ENCODE results near the gene KRT1.

The KRT1 gene

GRCh38 chr12:52659395-52659794 is 20.8 kb downstream of the KRT1 start:
- no peak for DNase-seq

GRCh38 chr12:52658196-52658595 is 22.0 kb downstream of the KRT1 start:
- DNase-seq = no peak

GRCh38 chr12:52657250-52657902 is 22.8 kb downstream of the KRT1 start:
- no peak for DNase-seq

- no peak for DNase-seq
Observed at GRCh38 chr12:52656616-52657015, 23.6 kb downstream of the KRT1 start.

DNA sequence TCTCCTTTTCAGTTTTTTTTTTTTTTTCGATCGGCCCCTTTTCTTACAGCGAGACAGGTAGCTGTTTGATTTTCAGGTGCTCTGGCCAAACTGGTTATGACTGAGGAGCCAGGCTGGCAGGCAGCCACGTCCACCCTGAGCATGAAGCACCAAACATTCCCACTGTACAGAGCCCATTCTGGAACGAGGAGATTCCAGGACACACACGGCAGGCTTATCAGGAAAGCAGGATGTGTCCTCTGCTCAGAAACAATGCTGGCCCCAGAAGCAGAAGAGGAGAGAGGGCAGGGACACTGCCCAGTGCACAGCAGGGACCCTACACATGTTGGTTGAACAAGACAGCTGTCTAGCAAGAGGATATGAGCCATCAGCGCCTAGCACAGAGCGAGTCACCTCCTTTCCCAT is 24.5 kb downstream of the KRT1 start:
- DNase-seq = no peak

GRCh38 chr12:52655251-52655650 is 25.0 kb downstream of the KRT1 start:
- DNase-seq = no peak

DNA sequence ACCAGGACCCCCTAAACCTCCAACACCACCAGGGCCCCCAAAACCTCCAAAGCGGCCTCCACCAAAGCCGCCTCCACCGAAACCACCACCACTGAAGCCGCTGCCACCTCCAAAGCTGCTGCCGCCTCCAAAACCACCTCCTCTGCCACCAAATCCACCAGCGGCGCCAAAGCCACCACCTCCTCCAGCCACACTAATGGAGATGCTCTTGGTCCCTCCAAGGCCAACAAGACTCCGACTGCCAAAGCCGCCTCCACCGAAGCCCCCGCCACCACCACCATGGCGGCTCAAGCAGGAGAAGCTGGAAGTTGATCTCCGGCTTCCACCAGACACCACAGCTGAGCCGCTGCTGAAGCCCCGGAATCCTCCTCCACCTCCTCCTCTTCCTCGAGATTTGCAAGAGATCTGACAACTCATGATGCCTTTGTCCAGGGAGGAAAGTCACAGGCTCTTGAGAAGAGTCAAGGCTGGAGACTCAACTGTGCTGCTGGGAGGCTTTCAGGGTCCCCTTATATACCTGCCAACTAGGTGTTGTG is 28.4 kb downstream of the KRT1 start, which contains the start of gene KRT2:
Gene KRT2 (minus strand): TSS at position 486 of the 536 bp plus-strand sequence. CDS start 69 bp downstream, at position 417.
- DNase-seq = no peak

DNA sequence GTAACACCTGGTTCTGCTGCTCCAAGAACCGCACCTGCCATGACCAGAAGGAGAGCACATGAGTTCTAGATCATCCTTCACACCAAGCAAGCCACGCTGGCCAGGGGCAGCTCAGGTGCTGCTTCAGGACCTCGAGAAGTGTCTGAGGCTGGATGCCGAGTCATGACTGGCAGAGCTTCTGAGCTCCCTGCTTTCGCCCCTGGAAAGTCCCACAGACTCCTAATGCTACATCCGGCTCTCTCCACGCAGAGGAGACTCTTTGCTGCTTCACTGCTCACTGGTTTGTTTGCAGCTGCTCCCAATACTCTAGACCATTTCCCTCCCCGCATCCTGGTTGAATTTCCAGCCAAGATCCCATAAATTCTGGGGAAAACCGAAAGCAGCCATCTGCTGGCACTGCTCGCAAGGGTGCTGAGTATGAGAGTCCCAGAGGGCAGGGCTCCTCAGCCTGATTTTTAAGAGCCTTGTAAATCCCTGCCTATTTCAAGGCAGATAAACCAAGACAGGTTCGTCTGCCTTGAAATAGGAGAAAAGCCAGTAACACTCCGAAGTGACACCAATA is 29.6 kb downstream of the KRT1 start:
- no peak for DNase-seq

DNA sequence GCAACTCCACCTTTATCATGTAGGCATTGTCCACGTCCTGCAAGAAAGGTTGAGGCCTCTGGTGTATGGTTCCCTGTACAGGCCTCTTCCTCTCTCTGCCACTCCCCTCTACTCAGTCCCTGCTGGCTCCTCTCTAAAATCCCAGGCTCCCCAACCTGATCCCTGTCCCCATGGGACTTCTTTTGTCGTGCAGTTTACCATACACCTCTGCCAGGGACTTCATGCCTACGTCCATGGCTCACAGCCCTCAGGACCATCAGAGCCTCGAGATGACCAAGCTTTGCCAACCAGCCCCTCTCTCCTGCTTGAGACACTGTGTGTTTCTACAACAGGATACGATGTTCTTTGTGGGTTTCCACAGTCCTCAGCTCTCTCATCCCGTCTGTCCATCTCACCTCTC is 31.1 kb downstream of the KRT1 start:
- no peak for DNase-seq

- DNase-seq = no peak
Observed at GRCh38 chr12:52648012-52648550, 32.1 kb downstream of the KRT1 start.

GRCh38 chr12:52647601-52648000 is 32.6 kb downstream of the KRT1 start:
- DNase-seq = no peak

GRCh38 chr12:52646613-52647012 is 33.6 kb downstream of the KRT1 start:
- DNase-seq = no peak

DNA sequence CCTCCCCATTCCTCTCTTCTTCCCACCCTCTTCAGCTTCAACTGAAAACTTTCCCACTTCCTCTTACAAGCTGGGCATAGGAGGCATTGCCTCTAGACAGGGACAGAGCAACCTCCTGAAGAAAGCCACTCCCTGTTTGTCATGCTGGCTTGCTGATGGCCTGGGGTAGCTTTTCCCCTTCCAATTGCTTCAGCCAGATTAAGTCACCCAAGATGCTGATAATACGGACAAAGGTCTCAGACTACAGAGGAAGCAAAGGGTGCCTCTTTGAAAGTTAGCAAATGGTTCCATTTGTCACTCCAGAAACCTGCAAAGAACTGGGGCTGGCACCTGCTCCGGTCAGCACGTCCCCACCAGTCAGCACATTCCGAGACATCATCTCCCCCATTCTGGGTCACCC is 34.2 kb downstream of the KRT1 start:
- no peak for DNase-seq

DNA sequence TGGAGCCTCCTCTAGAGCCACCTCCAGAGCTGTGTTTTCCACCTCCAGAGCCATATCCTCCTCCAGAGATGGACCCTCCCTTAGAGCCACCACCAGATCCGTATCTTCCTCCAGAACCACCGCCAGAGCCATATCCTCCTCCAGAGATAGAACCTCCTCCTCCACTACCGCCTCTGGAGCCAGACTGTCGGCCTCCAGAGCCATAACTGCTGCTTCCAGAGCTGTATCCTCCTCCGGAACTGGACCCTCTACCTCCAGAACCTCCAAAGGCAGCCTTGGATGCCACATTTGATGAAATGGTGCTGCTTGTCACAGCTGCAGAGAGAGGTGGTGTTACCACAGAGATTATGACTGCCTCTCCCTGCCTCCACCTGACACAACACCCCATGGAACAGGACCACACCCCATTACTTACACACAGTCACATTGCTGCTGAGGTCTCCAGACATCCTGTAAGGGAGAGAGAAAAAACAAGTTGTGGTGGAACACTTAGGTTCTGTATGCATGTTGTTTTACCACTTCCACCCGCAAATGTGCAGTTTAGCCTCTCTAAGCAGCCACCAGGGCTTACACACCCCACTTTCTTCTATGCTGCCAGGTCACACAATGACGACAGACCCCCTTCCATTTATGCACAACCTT is 35.0 kb downstream of the KRT1 start:
- DNase-seq = no peak

DNA sequence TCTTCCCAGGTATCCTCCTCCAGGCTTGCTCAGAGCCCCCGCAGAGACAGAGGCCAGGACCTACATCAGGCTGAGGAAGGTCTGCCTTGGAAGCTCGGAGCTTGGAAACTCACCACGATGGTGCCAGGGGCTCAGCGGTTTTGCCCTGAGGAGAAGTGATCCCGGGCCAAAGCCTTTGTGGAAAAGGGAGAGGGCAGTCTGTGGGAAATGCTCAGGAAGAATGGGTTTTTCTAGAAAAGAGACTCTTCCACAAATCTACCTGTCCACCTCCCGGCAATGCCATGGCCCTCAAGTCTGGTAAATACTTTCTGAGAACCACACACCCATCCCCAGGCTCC is 36.2 kb downstream of the KRT1 start:
- DNase-seq = no peak

DNA sequence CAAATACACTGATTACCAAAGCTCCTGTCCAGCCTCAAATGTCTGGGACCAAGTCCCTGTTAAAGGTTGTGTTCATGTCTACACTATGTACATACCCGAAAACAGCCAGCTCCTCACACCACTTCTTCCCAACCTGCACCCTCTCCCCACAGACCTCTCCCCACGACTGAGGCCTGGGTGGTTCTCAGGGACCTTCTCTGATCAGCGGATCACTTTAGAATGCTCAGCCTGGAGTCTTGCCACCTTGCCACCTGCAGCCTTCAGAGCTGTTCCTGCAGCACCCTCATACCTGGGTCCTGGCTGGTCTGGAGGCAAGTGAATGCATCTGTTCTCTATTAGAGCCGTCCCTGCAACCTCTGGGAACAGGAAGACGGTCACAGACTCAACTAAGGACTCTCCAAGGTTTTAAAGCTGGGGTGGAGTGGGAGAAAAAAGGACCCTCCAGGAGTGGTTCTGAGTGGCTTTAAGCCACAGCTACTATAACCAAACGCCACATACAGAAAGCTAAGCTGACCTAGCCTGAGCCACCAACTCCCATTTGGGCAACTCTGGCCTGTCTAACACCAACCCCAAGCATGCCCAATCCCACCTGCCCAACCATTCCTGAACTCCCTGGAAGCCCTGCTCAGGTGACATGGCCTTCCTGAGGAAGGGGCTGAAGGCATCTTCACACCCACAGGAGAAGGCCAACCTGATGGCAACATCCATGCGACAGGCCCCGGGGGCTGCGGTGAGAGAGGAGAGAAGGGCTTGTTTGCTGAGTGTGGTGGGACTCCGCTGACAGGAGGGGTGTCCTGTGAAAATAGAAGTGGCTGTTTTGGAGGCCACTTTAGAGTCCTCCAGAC is 36.8 kb downstream of the KRT1 start:
- DNase-seq = no peak

- no peak for DNase-seq
Observed at GRCh38 chr12:52641468-52641867, 38.7 kb downstream of the KRT1 start.

- no peak for DNase-seq
Observed at GRCh38 chr12:52637299-52637698, 42.9 kb downstream of the KRT1 start.

DNA sequence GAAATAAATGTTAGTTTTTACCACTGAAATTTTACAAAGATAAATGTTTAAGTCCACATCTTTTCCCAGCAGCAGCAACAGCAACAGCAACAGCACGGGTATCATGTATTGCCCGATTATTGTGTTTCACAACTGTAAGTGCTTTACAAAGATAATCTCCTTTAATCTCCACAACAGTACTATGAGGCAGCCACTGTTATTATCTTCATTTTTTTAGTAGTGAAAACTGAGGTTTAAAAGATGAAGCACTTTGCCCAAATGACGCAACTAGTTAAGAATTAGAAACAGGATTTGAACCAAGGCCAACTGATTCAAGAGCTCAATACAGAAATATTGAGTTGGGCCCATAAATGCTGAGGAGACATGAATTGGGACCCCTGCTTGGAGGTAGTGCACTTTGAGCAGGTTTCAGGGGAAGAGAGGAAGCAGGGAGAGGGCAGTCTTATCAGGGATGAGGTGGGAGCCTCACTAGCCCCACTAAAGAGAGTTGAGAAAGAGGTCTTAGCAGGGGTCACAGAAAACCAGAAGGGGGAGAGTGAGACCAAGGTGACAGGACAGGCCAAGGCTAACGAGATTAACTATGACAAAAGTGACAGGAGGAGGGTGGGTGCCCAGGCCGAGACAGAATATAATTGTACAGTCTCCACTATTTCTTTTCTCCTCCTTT is 43.5 kb downstream of the KRT1 start:
- no peak for DNase-seq

GRCh38 chr12:52636189-52636588 is 44.0 kb downstream of the KRT1 start:
- DNase-seq = no peak

DNA sequence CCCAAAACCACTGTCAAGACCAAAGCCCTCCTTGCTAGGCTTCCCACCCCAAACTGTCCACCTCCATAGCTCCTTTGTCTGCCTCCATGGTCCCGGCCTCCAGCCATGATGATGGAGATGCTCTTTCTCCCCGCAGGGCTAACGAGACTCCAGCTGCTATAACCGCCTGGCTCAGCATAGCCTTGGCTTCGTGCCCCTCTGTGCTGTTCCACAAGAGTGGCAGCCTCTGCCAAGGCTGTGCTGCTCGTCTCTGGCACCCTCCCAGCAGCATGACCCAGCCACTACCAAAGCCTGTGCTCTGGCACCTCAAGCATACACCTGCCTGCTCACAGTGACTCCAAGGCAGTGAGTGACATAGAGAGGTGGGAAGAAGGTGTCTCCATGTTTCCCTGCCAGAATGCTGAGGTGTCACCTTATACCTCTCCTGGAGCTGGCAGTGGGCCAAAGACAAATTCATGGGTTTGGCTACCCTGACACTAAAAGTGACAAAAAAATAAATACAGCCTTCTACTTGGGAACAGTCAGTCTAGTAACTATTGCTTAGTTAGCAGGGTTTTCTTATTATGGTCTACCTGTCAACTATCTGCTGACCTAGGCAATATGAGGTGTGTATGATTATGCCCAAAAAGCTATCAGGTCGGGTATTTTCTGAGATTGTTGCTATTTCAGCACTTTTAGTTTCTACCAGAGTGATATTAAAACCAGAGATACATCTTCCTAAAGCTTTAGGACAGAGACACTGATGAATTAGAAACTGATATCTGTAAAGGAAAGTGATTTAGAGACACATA is 45.7 kb downstream of the KRT1 start:
- DNase-seq = no peak

DNA sequence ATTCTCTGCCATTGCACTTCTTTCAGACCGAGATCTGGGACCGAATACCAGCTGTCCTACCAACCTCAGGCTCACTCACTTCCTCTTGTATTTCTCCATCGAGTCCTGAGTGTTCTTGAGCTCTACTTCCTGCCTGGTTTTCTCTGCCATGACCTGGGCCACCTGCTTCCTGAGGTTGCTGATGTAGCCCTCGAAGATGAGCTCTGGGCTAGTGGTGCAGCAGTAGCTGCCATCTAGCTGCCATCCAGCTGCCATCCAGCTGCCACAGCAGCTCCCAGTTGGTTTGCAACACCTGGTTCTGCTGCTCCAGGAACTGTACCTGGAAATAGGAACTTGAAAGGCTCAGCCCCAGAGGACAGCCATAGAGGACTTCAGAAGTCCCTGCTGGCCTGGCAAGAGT is 46.8 kb downstream of the KRT1 start:
- no peak for DNase-seq

Measured in activated effector memory CD4-positive, alpha-beta T cell treated with anti-CD3 and anti-CD28 coated beads, Interleukin-2, amount 50 U/mL, for 16 hours (primary cell).